Upper lobe of right lung (tissue), 1 donor: Measurements from ENCODE around the gene ENTREP3. TPM values are rescaled to one million over a fixed set of nuclear protein-coding genes. Genes with fewer than 3 reads are reported as not detected.
A peak's percentile ranks its signal among the peaks of the same experiment; 100 is the strongest.

ENCODE experiments used
- ATAC-seq: fragments of 200-7000 bp; cut with Tn5 transposase; one replicate; pipeline ENCODE4 v1.9.1; 2020; ENCODE audit warnings: mild to moderate bottlenecking, moderate library complexity
- DNase-seq: peaks from one replicate; pipeline ENCODE4 v3.0.0-alpha.2; 2020
- H3K27ac ChIP-seq: fragments of 200-600 bp; one replicate; pipeline ENCODE4 v1.8.0; 2022
- H3K27me3 ChIP-seq: fragments of 200-600 bp; one replicate; pipeline ENCODE4 v1.8.0; 2022; ENCODE audit warnings: mild to moderate bottlenecking
- H3K36me3 ChIP-seq: fragments of 200-600 bp; one replicate; pipeline ENCODE4 v1.8.0; 2022
- H3K4me1 ChIP-seq: fragments of 200-600 bp; one replicate; pipeline ENCODE4 v1.8.0; 2022
- H3K4me3 ChIP-seq: fragments of 200-600 bp; one replicate; pipeline ENCODE4 v1.8.0; 2022; ENCODE audit warnings: mild to moderate bottlenecking
- H3K9me3 ChIP-seq: fragments of 200-600 bp; one replicate; pipeline ENCODE4 v1.8.0; 2022
- intact Hi-C: fragments of 100-400 bp; cut with DNase I; formaldehyde crosslinking; loops from one replicate; pipeline ENCODE4 v1.11.0; 2022
- total RNA-seq: library from RNA; stranded (reverse); fragmentation: NEBNext Ultra II Directional; extraction: Animal tissue kit (Norgen Biotek cat#: 25700); gene quantifications from one replicate; pipeline ENCODE4 v1.2.1, GENCODE V29; 2021
- TF ChIP-seq, protein P1 (sequence below): fragments of 200-600 bp; IDR thresholded peaks from one replicate; pipeline ENCODE4 v1.8.0; 2022; ENCODE audit warnings: antibody characterized with exemption
- donor health status: DM: no; HTN: yes; CAD: no; lungs with severe emphysema.

The ENTREP3 gene
- total RNA-seq, 1 donor from 2014 or later = 27.8 TPM

DNA sequence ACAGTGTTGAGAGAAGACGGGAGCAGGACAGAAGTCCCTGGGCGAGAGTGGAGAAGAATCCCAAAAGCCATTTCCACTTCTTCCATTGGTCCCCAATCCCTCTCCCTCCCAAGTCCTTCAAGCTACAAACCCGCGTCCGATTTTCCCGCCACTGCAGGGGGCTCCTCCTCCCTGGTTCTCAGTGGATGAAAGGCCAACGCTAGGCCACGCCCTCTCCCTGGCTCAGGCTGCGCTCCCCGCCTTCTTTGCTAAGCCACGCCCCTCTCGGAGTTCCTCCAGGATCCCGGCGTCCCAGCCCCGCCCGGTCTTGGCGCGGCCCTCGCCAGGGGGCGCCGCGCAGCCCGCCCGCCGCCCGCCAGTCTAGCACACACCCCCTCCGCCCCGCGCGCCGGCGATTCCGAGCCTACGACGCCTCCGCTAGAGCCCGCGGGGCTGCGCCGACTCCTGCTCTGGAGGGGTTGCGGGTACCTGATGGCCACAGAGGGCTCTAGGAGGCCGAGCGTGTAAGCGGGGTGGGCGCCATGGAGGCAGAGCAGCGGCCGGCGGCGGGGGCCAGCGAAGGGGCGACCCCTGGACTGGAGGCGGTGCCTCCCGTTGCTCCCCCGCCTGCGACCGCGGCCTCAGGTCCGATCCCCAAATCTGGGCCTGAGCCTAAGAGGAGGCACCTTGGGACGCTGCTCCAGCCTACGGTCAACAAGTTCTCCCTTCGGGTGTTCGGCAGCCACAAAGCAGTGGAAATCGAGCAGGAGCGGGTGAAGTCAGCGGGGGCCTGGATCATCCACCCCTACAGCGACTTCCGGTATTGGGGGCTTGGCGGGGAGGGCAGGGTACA lies 22.0 kb upstream of the ENTREP3 start, which contains the start of gene HCN3:
Gene HCN3, plus strand, starts transcription at position 394 of the 832 bp plus-strand sequence. Its CDS starts 128 bp downstream, at position 522.
- intact Hi-C loops = no loop called here
- peak; percentile 99 for DNase-seq
- peak within 1 kb of the TSS; percentile 79 for H3K4me3 ChIP-seq
- no peaks in the 10 kb centered on the region for H3K27me3 ChIP-seq
- TF ChIP-seq, protein P1, sequence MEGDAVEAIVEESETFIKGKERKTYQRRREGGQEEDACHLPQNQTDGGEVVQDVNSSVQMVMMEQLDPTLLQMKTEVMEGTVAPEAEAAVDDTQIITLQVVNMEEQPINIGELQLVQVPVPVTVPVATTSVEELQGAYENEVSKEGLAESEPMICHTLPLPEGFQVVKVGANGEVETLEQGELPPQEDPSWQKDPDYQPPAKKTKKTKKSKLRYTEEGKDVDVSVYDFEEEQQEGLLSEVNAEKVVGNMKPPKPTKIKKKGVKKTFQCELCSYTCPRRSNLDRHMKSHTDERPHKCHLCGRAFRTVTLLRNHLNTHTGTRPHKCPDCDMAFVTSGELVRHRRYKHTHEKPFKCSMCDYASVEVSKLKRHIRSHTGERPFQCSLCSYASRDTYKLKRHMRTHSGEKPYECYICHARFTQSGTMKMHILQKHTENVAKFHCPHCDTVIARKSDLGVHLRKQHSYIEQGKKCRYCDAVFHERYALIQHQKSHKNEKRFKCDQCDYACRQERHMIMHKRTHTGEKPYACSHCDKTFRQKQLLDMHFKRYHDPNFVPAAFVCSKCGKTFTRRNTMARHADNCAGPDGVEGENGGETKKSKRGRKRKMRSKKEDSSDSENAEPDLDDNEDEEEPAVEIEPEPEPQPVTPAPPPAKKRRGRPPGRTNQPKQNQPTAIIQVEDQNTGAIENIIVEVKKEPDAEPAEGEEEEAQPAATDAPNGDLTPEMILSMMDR = peak; percentile 73
- peak; percentile 93 for ATAC-seq
- H3K9me3 ChIP-seq = no peaks in the 10 kb centered on the region
- H3K36me3 ChIP-seq = no peaks in the 10 kb centered on the region
- peaks cover 18% of the 10 kb centered on the region for H3K4me1 ChIP-seq
- peak within 1 kb of the TSS; percentile 51 for H3K27ac ChIP-seq

DNA sequence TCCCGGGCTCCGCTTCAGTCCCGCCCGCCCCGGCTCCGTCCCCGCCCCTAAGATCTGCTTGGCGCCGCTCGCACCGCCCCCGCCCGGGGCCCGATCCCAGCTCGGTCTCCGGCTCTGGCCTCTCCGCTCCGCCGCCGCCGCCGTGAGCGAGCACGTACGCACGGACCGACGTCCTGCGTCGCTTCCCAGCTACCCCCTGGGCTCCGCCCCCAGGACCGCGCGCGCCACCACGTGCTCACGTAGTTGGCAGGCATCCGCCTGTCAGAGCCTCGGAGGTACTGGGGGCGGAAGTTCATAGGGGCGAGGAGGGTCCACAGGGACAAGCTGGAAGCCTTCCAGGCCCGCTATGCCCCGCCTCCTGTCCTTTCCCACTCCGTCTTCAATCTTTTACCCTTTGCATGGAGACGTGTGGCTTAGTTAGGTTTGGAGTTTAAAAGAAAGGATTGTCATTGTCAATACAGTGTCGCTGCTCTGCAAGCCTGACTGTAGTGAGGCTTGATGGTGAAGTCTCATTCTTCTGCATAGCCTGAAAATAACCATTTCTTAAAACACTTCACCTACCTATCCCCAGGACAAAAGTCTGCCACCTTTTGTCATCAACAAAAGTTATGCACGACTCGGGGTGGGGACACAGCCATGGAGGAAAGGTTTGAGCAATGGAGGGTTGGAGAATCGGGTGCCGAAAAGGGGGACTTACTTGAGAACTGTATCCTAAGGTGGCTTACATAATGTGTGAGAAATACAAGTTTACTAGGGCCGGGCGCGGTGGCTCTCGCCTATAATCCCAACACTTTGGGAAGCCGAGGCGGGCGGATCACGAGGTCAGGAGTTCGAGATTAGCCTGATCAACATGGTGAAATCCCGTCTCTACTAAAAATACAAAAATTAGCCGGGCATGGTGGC lies 18.3 kb upstream of the ENTREP3 start, which contains the start of gene CLK2:
Gene CLK2, minus strand, starts transcription at position 162 of the 903 bp plus-strand sequence. CDS start 2,527 bp downstream, outside the sequence.
- Histone ChIP-seq H3K27me3 (no peaks in the 10 kb centered on the region), H3K4me1 (peaks cover 27% of the 10 kb centered on the region), H3K9me3 (no peaks in the 10 kb centered on the region), H3K27ac (peak within 1 kb of the TSS; percentile 90), H3K4me3 (peak within 1 kb of the TSS; percentile 68), H3K36me3 (peaks cover 29% of the 10 kb centered on the region)
- intact Hi-C loops = no loop called here
- DNase-seq (peak; percentile 99), ATAC-seq (peak; percentile 93)
- TF ChIP-seq, protein P1 = no peak

DNA sequence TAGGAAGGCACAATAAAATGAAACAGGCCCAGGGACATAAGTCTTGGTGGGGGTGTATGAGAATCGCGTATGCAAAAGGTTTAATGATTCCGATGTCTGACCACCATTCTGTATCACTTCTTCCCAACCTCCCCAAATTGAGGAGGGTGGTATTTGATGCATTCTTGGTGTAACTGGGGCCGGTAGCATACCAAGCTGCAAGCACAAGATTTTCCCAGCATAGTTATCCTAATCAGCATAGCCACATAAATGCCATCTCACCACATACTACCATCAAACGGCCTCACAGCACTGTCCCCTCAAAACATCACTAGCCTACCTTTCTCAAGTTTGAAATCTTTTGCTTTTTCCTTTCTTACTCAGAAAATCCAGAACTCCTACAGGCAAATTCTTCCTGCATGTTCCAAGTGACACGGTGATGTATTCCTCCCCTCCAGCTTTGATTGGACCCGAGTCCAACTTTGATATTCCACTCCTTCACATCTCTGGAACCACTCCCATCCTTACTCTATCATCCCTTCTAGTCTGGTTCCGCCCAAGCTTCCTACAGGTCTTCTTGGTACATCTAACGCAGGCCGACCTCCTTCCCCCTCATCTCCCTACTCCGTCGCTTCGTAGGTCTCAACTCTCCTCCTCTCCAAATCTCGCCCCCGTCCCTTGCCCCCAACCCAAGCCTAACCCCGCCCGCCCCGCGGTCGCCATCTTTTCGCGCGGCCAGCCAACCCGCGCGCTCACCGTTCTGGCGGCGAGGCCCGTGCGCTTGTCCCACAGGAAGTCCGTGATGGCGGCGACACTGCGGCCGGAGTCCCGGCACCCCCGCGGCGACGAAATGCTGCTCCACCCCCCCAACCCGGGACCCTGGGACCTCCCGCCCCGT lies 17.4 kb upstream of the ENTREP3 start:
- no peaks in the 10 kb centered on the region for H3K27me3 ChIP-seq
- TF ChIP-seq, protein P1 = no peak
- no peak for DNase-seq
- peaks cover 20% of the 10 kb centered on the region for H3K4me1 ChIP-seq
- H3K36me3 ChIP-seq = peaks cover 38% of the 10 kb centered on the region
- peak overlapping the region; percentile 68 for H3K4me3 ChIP-seq
- H3K9me3 ChIP-seq = no peaks in the 10 kb centered on the region
- H3K27ac ChIP-seq = peak overlapping the region; percentile 90
- intact Hi-C loops = no loop called here
- ATAC-seq = peak; percentile 60

DNA sequence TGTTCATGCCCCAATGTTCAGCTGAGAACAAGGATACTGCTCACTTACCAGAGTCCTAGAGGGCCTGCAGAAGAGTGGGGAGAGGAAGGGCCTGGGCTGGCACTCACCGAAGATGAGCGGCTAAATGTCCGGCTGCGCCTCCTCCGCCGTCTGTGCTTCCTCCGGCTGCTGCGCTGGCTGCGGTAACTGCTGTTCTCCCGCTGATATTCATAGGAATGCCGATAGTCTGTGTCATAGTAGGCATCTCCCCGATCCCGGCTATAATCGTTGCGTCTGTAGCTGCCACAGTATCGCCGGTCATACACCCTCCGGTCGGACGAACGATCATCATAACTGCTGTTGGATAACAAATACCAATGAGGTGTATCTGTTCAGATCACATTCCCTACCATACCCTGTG lies 14.1 kb upstream of the ENTREP3 start:
- no peak overlapping the region for H3K27ac ChIP-seq
- intact Hi-C loops = no loop called here
- H3K4me1 ChIP-seq = peaks cover 15% of the 10 kb centered on the region
- no peaks in the 10 kb centered on the region for H3K27me3 ChIP-seq
- TF ChIP-seq, protein P1 = no peak
- no peak for ATAC-seq
- H3K9me3 ChIP-seq = no peaks in the 10 kb centered on the region
- no peak for DNase-seq
- no peak overlapping the region for H3K4me3 ChIP-seq
- H3K36me3 ChIP-seq = peaks cover 71% of the 10 kb centered on the region

- Histone ChIP-seq H3K27me3 (no peaks in the 10 kb centered on the region), H3K36me3 (peaks cover 79% of the 10 kb centered on the region), H3K27ac (no peak overlapping the region), H3K4me3 (no peak overlapping the region), H3K9me3 (no peaks in the 10 kb centered on the region), H3K4me1 (peaks cover 11% of the 10 kb centered on the region)
- ATAC-seq = no peak
- intact Hi-C loops = no loop called here
- TF ChIP-seq, protein P1 = no peak
- DNase-seq = no peak
These were observed 13.3 kb upstream of the ENTREP3 start for GRCh38 chr1:155268630-155269029.
